Measurements from ENCODE around the gene LDB3.
"Not testable (repeated sequence)": the region's sequence is repeated elsewhere in the genome, so short reads cannot be mapped to it uniquely, and the experiment has no call there.

The LDB3 gene

GRCh38 chr10:86732771-86733170, 64.5 kb downstream of the LDB3 start:
- DNase-seq (ENCODE audit: low read depth), result no peak

GRCh38 chr10:86733260-86733671, 65.0 kb downstream of the LDB3 start:
- no peak for DNase-seq (ENCODE audit: low read depth)

- DNase-seq (ENCODE audit: low read depth), result no peak
These were observed 66.1 kb downstream of the LDB3 start for GRCh38 chr10:86734207-86734988.

- not testable (repeated sequence) for DNase-seq (ENCODE audit: low read depth)
These were observed 67.0 kb downstream of the LDB3 start for GRCh38 chr10:86735278-86735677.

- no peak for DNase-seq (ENCODE audit: low read depth)
These were observed 73.9 kb downstream of the LDB3 start for GRCh38 chr10:86742230-86742629.

- no peak for DNase-seq (ENCODE audit: low read depth)
These were observed 75.9 kb downstream of the LDB3 start for GRCh38 chr10:86744067-86744725.

- no peak for DNase-seq (ENCODE audit: low read depth)
These were observed 79.7 kb downstream of the LDB3 start for GRCh38 chr10:86747796-86748581.

GRCh38 chr10:86749854-86750253, 81.5 kb downstream of the LDB3 start:
- no peak for DNase-seq (ENCODE audit: low read depth)

GRCh38 chr10:86751477-86751876, 83.2 kb downstream of the LDB3 start:
- no peak for DNase-seq (ENCODE audit: low read depth)

GRCh38 chr10:86752311-86752710, 84.0 kb downstream of the LDB3 start:
- no peak for DNase-seq (ENCODE audit: low read depth)

- DNase-seq (ENCODE audit: low read depth), result no peak
These were observed 84.7 kb downstream of the LDB3 start for GRCh38 chr10:86753051-86753450.

GRCh38 chr10:86753638-86754434, 85.5 kb downstream of the LDB3 start:
- DNase-seq (ENCODE audit: low read depth), result no peak

GRCh38 chr10:86755454-86755739, 87.1 kb downstream of the LDB3 start:
- no peak for DNase-seq (ENCODE audit: low read depth)

GRCh38 chr10:86755740-86756510, 87.6 kb downstream of the LDB3 start:
- DNase-seq (ENCODE audit: low read depth), result peak; percentile 83

- DNase-seq (ENCODE audit: low read depth), result peak; percentile 3
These were observed 88.3 kb downstream of the LDB3 start, which contains the start of gene BMPR1A for GRCh38 chr10:86756511-86757112. BMPR1A (plus strand) TSS chr10:86756619; CDS start chr10:86876019, 119,400 bp downstream.

- no peak for DNase-seq (ENCODE audit: low read depth)
These were observed 89.0 kb downstream of the LDB3 start for GRCh38 chr10:86757113-86757972.

- DNase-seq (ENCODE audit: low read depth), result no peak
These were observed 90.1 kb downstream of the LDB3 start for GRCh38 chr10:86758189-86759072.

GRCh38 chr10:86759073-86759672, 90.9 kb downstream of the LDB3 start:
- DNase-seq (ENCODE audit: low read depth), result no peak

All from activated T-helper 9 cell treated with anti-CD3 and anti-CD28 coated beads, Interleukin-2, amount 50 U/mL, for 16 hours (primary cell).